GM10266 (cell line): ENCODE data around the gene DEGS2.
"Not testable (repeated sequence)": the region's sequence is repeated elsewhere in the genome, so short reads cannot be mapped to it uniquely, and the experiment has no call there.

Experiments used
- DNase-seq: peaks from one replicate; pipeline ENCODE4 v3.0.0; 2012; ENCODE audit errors: extremely low spot score
- CTCF ChIP-seq: IDR thresholded peaks from 2 replicates; pipeline ENCODE4 v1.5.1; 2012; ENCODE audit warnings: mild to moderate bottlenecking, low read depth; ENCODE audit not compliant: control insufficient read depth, insufficient read depth; ENCODE audit errors: missing control alignments

The DEGS2 gene

GRCh38 chr14:100190126-100190525 is 30.7 kb upstream of the DEGS2 start:
- DNase-seq, result peak; percentile 2
- TF ChIP-seq CTCF, result no peak

DNA sequence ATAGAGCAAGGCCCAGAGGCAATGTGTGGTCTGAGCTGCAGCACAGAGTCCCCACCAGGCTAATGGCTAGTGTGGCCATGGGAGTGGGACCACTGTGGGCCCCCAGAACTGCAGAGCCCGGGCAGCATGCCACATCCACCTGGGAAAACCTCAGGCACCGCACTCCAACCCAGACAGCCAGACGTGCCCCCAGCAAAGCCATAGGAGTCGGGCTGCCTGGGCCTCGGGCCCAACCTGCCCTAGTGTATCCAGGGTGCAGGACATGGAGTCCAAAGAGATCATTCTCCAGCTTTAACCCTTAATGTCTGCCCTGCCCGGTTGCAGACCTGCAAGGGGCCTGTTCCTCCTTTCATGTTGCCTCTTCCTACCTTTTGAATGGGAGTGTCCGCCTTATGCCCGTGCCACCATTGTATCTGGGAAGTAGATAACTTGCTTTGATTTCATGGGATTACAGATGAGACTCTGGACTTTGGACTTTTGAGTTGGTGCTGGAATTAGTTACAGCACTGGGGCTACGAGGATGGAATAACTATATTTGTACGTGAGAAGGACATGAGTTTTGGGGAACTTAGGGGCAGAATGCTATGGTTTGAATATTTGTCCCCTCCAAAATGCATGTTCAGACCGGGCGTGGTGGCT is 29.1 kb upstream of the DEGS2 start:
- DNase-seq, result peak; percentile 7
- TF ChIP-seq CTCF, result no peak

DNA sequence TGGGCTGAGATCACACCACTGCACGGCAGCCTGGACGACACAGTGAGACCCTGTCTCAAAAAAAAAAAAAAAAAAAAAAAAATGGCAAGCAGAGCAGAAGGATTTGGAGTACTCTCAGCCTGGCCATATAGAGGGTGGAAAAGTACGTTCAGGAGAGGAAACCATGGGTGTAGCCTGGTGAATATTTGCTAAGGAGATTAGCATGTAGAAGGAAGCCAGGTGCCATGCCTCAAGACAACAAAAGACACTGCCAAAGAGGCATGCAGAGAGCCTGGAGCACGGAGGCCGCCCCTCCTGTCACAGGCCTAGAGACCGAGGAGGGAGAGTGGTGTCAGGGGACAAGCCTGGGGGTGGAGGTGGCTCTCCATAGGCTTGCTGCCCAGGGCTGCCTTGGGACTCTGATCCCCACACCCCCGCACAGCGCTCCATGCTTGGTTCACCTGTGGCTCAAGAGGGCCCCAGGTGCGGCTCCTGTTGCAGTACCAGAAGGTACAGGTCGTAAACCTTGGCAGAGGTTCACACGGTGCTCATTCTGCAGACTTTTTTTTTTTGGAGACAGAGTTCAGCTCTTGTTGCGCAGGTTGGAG is 27.9 kb upstream of the DEGS2 start:
- TF ChIP-seq CTCF, result no peak
- DNase-seq, result peak; percentile 7

DNA sequence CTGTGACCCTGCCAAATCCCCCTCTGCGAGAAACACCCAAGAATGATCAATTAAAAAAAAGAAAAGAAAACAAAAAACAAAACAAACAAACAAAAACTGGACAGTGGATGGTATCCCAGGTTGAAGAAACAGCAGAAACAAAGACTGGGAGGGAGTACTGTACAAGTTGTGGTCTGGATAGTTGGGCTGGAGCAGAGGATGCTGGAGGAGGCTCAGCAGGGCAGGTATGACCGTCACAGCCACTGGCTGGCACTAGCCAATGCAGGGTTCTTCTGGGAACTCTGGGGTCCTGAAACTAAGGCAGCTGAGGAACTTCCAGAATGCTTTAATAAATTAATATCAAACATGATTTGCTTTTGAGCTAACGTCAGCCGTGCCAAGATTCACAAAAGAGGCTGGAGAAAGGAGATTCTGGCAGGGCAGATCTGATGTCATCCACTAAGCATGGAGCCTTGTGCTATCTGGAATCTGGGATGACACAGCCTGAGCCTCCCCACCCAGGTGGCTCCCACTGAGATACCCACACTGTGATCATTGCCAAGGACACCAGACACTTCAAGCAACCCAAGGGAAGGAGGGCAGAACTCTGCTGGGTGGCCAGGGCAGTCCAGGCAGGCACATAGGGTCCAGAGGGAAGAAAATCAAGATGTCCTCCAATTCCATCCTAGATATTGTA is 22.6 kb upstream of the DEGS2 start:
- DNase-seq, result peak; percentile 12

- not testable (repeated sequence) for DNase-seq
Observed at GRCh38 chr14:100180671-100181070, 21.2 kb upstream of the DEGS2 start.

- TF ChIP-seq CTCF, result no peak
- DNase-seq, result no peak
Observed at GRCh38 chr14:100178691-100179090, 19.2 kb upstream of the DEGS2 start.

- DNase-seq, result peak; percentile 10
- TF ChIP-seq CTCF, result no peak
Observed at GRCh38 chr14:100176811-100177327, 17.4 kb upstream of the DEGS2 start.

GRCh38 chr14:100173353-100173752 is 13.9 kb upstream of the DEGS2 start:
- peak; percentile 17 for DNase-seq
- no peak for TF ChIP-seq CTCF
